ENCODE data around the gene EFL1.

EFL1 gene

GRCh38 chr15:82139823-82140268 is 122.7 kb downstream of the EFL1 start:
- Histone ChIP-seq H3K79me2 (ENCODE audit: insufficient read depth, low read length) (no peaks in the 10 kb centered on the region), H3K9me2 (ENCODE audit: low read depth, low read length) (no peaks in the 10 kb centered on the region), H3K9ac (ENCODE audit: low read length) (no peak overlapping the region), H3K4me3 (ENCODE audit: low read depth, low read length, poor library complexity, severe bottlenecking) (no peak overlapping the region), H3F3A (ENCODE audit: insufficient read depth, low read length) (no peaks in the 10 kb centered on the region), H4K20me1 (ENCODE audit: insufficient read depth, low read length) (no peaks in the 10 kb centered on the region), H3K27me3 (ENCODE audit: insufficient read depth, low read length) (no peaks in the 10 kb centered on the region), H2AFZ (ENCODE audit: low read length) (no peak overlapping the region), H3K4me1 (ENCODE audit: insufficient read depth, low read length, severe bottlenecking) (no peaks in the 10 kb centered on the region), H3K27ac (ENCODE audit: low read depth, low read length, poor library complexity, severe bottlenecking) (no peak overlapping the region), H3K4me2 (ENCODE audit: low read length) (no peak overlapping the region), H3K36me3 (ENCODE audit: insufficient read depth, low read length) (peaks cover 31% of the 10 kb centered on the region; the same call in 1 of the 2 replicates), H3K9me3 (ENCODE audit: low read length) (no peaks in the 10 kb centered on the region)
- TF ChIP-seq, protein P1, sequence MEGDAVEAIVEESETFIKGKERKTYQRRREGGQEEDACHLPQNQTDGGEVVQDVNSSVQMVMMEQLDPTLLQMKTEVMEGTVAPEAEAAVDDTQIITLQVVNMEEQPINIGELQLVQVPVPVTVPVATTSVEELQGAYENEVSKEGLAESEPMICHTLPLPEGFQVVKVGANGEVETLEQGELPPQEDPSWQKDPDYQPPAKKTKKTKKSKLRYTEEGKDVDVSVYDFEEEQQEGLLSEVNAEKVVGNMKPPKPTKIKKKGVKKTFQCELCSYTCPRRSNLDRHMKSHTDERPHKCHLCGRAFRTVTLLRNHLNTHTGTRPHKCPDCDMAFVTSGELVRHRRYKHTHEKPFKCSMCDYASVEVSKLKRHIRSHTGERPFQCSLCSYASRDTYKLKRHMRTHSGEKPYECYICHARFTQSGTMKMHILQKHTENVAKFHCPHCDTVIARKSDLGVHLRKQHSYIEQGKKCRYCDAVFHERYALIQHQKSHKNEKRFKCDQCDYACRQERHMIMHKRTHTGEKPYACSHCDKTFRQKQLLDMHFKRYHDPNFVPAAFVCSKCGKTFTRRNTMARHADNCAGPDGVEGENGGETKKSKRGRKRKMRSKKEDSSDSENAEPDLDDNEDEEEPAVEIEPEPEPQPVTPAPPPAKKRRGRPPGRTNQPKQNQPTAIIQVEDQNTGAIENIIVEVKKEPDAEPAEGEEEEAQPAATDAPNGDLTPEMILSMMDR (IDR thresholded peaks at IDR 0.05; ENCODE audit: low read length): peak; percentile 66
- TF ChIP-seq EZH2 (IDR thresholded peaks at IDR 0.05; ENCODE audit: borderline replicate concordance, low read length): no peak

- H4K20me1 ChIP-seq (ENCODE audit: insufficient read depth, low read length): no peaks in the 10 kb centered on the region
- no peaks in the 10 kb centered on the region for H3K9me2 ChIP-seq (ENCODE audit: low read depth, low read length)
- no peaks in the 10 kb centered on the region for H3K4me1 ChIP-seq (ENCODE audit: insufficient read depth, low read length, severe bottlenecking)
- H3K36me3 ChIP-seq (ENCODE audit: insufficient read depth, low read length): peaks cover 35% of the 10 kb centered on the region; the same call in 1 of the 2 replicates
- H2AFZ ChIP-seq (ENCODE audit: low read length): no peak overlapping the region
- H3K27me3 ChIP-seq (ENCODE audit: insufficient read depth, low read length): no peaks in the 10 kb centered on the region
- H3K9me3 ChIP-seq (ENCODE audit: low read length): no peaks in the 10 kb centered on the region
- no peak overlapping the region for H3K9ac ChIP-seq (ENCODE audit: low read length)
- no peak overlapping the region for H3K4me3 ChIP-seq (ENCODE audit: low read depth, low read length, poor library complexity, severe bottlenecking)
- H3K4me2 ChIP-seq (ENCODE audit: low read length): no peak overlapping the region
- TF ChIP-seq, protein P1 (IDR thresholded peaks at IDR 0.05; ENCODE audit: low read length): no peak
- no peak for TF ChIP-seq EZH2 (IDR thresholded peaks at IDR 0.05; ENCODE audit: borderline replicate concordance, low read length)
- H3K79me2 ChIP-seq (ENCODE audit: insufficient read depth, low read length): no peaks in the 10 kb centered on the region
- no peak overlapping the region for H3K27ac ChIP-seq (ENCODE audit: low read depth, low read length, poor library complexity, severe bottlenecking)
- no peaks in the 10 kb centered on the region for H3F3A ChIP-seq (ENCODE audit: insufficient read depth, low read length)
These were observed 124.2 kb downstream of the EFL1 start for GRCh38 chr15:82138306-82138705.

DNA sequence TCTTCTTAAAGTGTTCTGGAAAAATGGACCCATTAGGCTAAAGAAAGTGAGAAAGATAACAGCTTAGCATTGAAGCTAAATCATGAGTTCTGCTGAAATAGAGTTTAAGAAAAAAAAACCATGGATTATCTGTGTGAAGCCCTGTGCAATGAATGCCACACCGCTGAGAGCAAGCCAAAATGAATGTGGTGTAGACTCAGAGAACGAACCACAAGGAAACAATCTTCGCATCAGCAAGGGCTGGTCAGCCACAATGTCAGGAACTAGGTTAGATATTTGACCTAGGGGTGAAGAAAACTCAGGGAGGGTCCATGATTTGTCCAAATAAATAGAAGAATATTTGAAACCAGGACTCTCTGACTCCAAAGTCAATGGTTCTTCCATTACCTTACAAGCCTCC is 125.3 kb downstream of the EFL1 start:
- Histone ChIP-seq H3K9me3 (ENCODE audit: low read length) (no peaks in the 10 kb centered on the region), H3K4me2 (ENCODE audit: low read length) (no peak overlapping the region), H3K36me3 (ENCODE audit: insufficient read depth, low read length) (peaks cover 35% of the 10 kb centered on the region; the same call in 1 of the 2 replicates), H3K27me3 (ENCODE audit: insufficient read depth, low read length) (no peaks in the 10 kb centered on the region), H3F3A (ENCODE audit: insufficient read depth, low read length) (no peaks in the 10 kb centered on the region), H3K27ac (ENCODE audit: low read depth, low read length, poor library complexity, severe bottlenecking) (no peak overlapping the region), H2AFZ (ENCODE audit: low read length) (no peak overlapping the region), H3K9ac (ENCODE audit: low read length) (no peak overlapping the region), H3K79me2 (ENCODE audit: insufficient read depth, low read length) (no peaks in the 10 kb centered on the region), H4K20me1 (ENCODE audit: insufficient read depth, low read length) (no peaks in the 10 kb centered on the region), H3K4me1 (ENCODE audit: insufficient read depth, low read length, severe bottlenecking) (no peaks in the 10 kb centered on the region), H3K4me3 (ENCODE audit: low read depth, low read length, poor library complexity, severe bottlenecking) (no peak overlapping the region), H3K9me2 (ENCODE audit: low read depth, low read length) (no peaks in the 10 kb centered on the region)
- TF ChIP-seq, protein P1 (IDR thresholded peaks at IDR 0.05; ENCODE audit: low read length): no peak
- no peak for TF ChIP-seq EZH2 (IDR thresholded peaks at IDR 0.05; ENCODE audit: borderline replicate concordance, low read length)

Data from OCI-LY1 (cell line).